WERI-Rb-1 (cell line): ENCODE results near the gene KIFC3.

ENCODE experiments used
- DNase-seq: peaks from one replicate; pipeline ENCODE4 v3.0.0-alpha.2; 2020
- H3K27ac ChIP-seq: fragments of 250-450 bp; sonication (Bioruptor Pico); 2 replicates; pipeline ENCODE4 v1.5.1; 2020; ENCODE audit warnings: mild to moderate bottlenecking, moderate library complexity
- H3K27me3 ChIP-seq: fragments of 250-450 bp; sonication (Bioruptor Pico); 2 replicates; pipeline ENCODE4 v1.5.1; 2021; ENCODE audit warnings: mild to moderate bottlenecking, low read depth, moderate library complexity; ENCODE audit not compliant: insufficient read depth, severe bottlenecking
- H3K36me3 ChIP-seq: fragments of 250-450 bp; sonication (Bioruptor Pico); 2 replicates; pipeline ENCODE4 v1.5.1; 2020; ENCODE audit warnings: mild to moderate bottlenecking, moderate library complexity
- H3K4me3 ChIP-seq: 2 replicates; pipeline ENCODE4 v1.5.1; 2011; ENCODE audit warnings: low read depth, mild to moderate bottlenecking, control low read depth, low read length
- H3K9me3 ChIP-seq: fragments of 250-450 bp; sonication (Bioruptor Pico); 2 replicates; pipeline ENCODE4 v1.5.1; 2021; ENCODE audit warnings: mild to moderate bottlenecking, moderate library complexity; ENCODE audit not compliant: severe bottlenecking
- TF ChIP-seq, protein P1 (sequence below): IDR thresholded peaks from 2 replicates; pipeline ENCODE4 v1.5.1; 2011; ENCODE audit warnings: low read depth, mild to moderate bottlenecking, control low read depth, inconsistent platforms, low read length

KIFC3 gene

DNA sequence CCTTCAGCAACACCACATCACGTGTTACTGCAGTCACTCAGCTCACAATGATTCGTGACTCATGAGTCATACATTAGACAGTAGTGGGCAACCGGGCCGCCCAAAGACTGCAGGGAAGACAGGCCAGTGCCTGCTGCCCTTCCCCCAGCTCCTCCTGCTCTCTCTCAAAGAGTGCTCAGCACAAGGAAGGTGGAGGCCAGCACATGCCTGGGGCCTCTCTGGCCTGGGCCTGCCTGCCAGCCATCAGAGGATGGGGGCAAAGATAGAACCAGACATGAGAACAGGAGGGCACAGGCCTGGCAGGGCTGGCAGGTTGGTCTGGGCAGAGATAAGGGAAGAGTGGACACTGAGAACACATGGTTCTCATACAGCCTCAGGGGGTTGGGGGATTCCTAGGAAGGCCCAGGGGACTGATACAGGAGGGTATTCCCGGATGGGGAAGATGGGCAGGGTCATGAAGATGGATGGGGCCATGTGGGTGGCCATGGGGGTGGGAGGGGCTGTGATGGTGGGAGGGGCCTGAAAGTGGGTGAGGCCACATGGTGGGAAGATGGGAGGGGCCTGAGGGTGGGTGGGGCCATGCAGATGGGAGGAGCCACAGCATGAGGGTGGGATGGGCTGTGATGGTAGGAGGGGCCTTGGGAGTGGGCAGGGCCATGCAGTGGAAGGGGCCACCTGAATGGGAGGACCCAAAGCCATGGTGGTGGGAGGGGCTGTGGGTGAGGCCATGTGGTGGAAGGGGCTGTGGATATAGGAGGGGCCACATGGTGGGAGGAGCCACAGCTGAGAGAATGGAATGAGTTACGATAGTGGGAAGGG, 37.7 kb downstream of the KIFC3 start:
- TF ChIP-seq, protein P1, sequence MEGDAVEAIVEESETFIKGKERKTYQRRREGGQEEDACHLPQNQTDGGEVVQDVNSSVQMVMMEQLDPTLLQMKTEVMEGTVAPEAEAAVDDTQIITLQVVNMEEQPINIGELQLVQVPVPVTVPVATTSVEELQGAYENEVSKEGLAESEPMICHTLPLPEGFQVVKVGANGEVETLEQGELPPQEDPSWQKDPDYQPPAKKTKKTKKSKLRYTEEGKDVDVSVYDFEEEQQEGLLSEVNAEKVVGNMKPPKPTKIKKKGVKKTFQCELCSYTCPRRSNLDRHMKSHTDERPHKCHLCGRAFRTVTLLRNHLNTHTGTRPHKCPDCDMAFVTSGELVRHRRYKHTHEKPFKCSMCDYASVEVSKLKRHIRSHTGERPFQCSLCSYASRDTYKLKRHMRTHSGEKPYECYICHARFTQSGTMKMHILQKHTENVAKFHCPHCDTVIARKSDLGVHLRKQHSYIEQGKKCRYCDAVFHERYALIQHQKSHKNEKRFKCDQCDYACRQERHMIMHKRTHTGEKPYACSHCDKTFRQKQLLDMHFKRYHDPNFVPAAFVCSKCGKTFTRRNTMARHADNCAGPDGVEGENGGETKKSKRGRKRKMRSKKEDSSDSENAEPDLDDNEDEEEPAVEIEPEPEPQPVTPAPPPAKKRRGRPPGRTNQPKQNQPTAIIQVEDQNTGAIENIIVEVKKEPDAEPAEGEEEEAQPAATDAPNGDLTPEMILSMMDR: no peak
- Histone ChIP-seq H3K27ac (no peak overlapping the region), H3K9me3 (no peaks in the 10 kb centered on the region), H3K36me3 (peaks cover 2% of the 10 kb centered on the region; the same call in 1 of the 2 replicates), H3K27me3 (no peaks in the 10 kb centered on the region), H3K4me3 (no peak overlapping the region)
- peak; percentile 56 for DNase-seq

DNA sequence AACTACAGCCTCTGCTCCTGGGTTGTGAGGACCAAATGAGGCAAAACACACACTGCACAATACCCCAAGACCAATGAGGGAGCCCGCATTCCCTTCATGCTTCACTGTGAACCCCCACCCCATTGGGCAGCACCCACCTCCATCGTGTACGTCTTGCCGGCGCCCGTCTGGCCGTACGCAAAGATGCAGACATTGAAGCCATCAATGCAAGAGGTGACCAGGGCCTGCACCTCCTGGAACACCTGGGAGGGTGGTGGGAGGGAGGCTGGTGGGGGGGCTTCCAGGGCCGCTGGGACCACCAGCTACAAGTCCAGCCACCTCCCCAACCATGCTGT, 38.3 kb downstream of the KIFC3 start:
- Histone ChIP-seq H3K36me3 (peaks cover 5% of the 10 kb centered on the region; the same call in 1 of the 2 replicates), H3K9me3 (no peaks in the 10 kb centered on the region), H3K4me3 (no peak overlapping the region), H3K27me3 (no peaks in the 10 kb centered on the region), H3K27ac (no peak overlapping the region)
- no peak for DNase-seq
- TF ChIP-seq, protein P1: no peak

DNA sequence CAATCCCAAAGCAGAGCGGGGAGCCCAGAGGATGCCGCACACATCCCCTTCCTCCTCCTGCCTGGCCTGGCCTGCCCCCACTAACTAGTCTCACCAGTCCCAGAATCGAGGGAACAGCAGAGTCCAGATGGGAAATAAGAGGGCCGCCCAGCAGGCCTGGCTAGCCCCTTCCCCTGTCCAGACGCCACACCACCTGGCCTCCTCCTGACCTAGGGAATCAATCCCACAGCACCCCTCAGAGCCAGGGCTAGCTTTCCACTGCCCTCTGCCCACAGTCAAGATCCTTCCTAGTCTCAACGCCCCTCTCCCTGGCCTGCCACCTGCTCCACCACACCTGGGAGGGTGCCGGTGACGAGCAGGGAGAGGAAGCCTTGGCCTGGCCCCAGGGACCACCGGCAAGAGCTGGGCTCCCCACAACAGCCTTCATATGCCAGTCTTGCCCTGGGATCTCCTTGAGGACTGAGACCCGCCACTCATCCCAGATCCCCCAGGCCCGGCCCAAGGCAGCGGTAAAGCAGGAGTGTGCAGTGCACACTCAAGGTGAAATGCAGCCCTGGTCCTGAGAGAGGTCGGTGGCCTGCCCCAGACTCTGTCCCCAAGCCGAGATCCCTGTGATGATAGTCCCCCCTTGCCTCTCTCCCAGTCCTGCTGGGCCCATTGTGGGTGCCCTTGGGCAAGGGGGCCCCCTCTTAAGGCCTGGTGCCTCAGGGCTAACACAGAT, 38.8 kb downstream of the KIFC3 start:
- TF ChIP-seq, protein P1: no peak
- DNase-seq: no peak
- Histone ChIP-seq H3K27me3 (no peaks in the 10 kb centered on the region), H3K9me3 (no peaks in the 10 kb centered on the region), H3K36me3 (peaks cover 8% of the 10 kb centered on the region; the same call in 1 of the 2 replicates), H3K27ac (no peak overlapping the region), H3K4me3 (no peak overlapping the region)

DNA sequence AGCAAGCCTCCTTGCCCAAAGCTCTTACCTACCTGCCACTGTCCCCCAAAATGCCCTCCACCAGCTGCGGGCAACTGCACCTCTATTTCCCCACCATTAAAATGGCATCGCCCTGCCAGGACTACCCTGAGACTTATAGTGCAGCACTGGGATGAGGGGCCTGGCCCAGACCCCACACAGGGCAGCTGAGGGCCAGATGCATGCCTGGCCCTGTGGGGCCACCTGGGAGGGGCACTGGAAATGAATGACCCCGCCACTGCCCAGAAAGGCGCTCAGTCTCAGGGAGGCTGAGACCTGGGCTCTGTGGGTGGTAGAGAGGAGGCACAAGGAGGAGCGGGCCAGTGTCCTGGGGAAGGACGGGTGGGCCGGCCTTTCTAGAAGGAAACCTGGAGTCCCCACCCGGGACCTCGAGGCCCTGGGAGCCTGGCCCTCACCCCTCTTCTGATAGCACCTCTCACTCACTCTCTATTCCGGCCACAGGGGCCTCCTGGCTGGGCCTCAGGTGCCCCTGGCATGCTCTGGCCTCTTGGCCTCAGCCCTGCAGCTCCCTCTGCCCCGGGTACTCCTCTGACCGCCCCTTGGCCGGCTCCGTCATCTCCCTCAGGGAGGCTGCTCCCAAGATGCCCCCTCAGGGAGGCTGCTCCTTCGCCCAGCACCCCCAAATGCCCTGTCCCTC, 39.8 kb downstream of the KIFC3 start:
- Histone ChIP-seq H3K27me3 (no peaks in the 10 kb centered on the region), H3K9me3 (no peaks in the 10 kb centered on the region), H3K4me3 (no peak overlapping the region), H3K36me3 (peaks cover 11% of the 10 kb centered on the region; the same call in 1 of the 2 replicates), H3K27ac (no peak overlapping the region)
- DNase-seq: no peak
- TF ChIP-seq, protein P1: no peak

DNA sequence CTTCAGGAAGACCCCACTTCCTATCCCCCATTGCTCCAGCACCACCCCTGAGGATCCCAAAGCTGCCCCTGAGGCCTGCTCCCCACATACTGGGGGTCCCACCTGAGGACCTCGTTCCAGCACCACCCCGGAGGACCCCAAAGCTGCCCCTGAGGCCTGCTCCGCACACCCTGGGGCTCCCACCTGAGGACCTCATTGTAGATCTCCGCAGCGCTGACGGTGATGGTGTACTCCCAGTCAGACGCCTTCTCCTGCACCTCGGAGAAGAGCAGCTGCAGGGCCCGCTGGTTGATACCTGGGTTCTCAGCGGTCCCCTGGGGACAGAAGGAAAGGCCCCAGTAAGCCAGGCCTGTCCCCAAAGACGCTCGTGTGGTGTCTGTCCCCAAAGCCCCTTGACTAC, 40.3 kb downstream of the KIFC3 start:
- no peak for DNase-seq

More for the DNA sequence above, 40.3 kb downstream of the KIFC3 start:
- Histone ChIP-seq H3K27ac (no peak overlapping the region), H3K4me3 (no peak overlapping the region), H3K27me3 (no peaks in the 10 kb centered on the region), H3K9me3 (no peaks in the 10 kb centered on the region), H3K36me3 (peaks cover 13% of the 10 kb centered on the region; the same call in 1 of the 2 replicates)
- TF ChIP-seq, protein P1: no peak
